Measurements from ENCODE around the gene AGK. TPM values are rescaled to one million over a fixed set of nuclear protein-coding genes. Genes with fewer than 3 reads are reported as not detected.
A peak's percentile ranks its signal among the peaks of the same experiment; 100 is the strongest.
"Not testable (repeated sequence)": the region's sequence is repeated elsewhere in the genome, so short reads cannot be mapped to it uniquely, and the experiment has no call there.

AGK gene
- total RNA-seq, 2 donors from 2014 or later: 32.7 to 33.9 TPM

DNA sequence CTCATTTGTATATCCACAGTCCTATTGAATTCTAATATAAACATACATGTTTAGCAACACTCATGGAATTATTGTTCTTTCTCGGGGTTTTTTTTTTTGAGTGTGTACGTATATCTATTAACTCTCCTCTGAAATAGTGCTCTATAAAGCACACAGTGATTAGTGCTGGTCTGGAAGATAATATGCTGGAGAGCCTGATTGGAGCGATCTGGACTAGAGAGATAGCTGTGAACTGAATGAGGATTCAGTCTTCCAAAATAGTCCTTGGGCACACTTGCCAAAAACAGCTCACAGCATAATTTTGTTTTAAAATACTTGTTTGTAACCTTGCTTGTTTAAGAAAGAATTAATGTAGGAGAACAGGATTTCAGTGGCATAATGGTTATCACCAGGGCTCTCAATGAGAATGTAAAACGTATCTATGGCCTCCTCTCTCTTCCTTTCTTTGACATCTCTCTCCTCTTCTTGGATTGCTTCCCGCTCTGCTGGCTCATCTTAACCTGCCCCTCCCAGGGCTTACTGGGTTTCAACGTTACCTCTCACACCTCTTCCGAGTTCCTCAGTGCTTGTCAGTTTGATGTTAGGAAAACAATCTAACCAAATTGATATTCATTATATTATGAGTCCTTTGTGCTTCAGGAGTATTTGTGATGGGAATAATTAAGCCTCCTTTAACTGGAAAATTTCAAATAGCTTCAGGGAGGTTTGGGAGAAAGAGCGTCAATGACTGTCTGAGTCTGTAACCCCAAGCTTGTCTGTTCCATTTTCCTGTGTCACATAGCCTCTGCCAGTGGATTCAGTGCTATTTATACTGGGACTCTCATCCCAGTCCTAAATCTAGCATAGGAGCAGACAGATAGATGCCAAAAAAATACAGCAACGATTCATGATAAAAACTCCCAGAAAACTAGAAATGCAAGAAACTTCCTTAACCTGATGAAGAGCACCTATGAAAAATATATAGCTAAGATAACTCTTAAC lies 16.2 kb upstream of the AGK start:
- H3K36me3 Mint-ChIP-seq (ENCODE audit: low read depth): no peaks in the 10 kb centered on the region
- H3K27ac Mint-ChIP-seq: no peak overlapping the region
- H3K27me3 Mint-ChIP-seq: peaks cover 27% of the 10 kb centered on the region
- no peak overlapping the region for H3K4me3 Mint-ChIP-seq
- no peaks in the 10 kb centered on the region for H3K9me3 Mint-ChIP-seq
- H3K4me1 Mint-ChIP-seq: no peaks in the 10 kb centered on the region
- no peak for ATAC-seq (replicated peaks)

DNA sequence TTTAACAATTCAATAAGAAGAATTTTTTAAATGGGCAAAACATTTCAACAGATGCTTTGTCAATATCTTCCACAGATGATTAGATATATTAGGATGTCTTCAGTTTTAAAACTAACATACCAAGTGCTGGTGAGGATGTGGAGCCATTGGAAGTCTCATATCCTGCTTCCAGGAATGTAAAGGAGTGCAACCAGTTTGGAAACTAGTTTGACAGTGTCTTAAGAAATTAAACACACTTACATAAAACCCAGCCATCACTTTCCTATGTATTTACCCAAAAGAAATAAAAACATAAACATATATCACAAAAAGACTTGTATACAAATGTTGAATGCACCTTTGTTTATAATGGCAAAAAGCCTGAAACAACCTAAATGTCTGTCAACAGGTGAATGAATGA lies 13.3 kb upstream of the AGK start:
- Mint-ChIP-seq H3K27ac (no peak overlapping the region), H3K4me1 (no peaks in the 10 kb centered on the region), H3K9me3 (no peaks in the 10 kb centered on the region), H3K4me3 (no peak overlapping the region), H3K27me3 (peaks cover 26% of the 10 kb centered on the region), H3K36me3 (ENCODE audit: low read depth) (no peaks in the 10 kb centered on the region)
- no peak for ATAC-seq (replicated peaks)

- ATAC-seq (replicated peaks): no peak
- Mint-ChIP-seq H3K9me3 (no peaks in the 10 kb centered on the region), H3K36me3 (ENCODE audit: low read depth) (no peaks in the 10 kb centered on the region), H3K4me1 (no peaks in the 10 kb centered on the region), H3K27me3 (peaks cover 12% of the 10 kb centered on the region), H3K27ac (no peak overlapping the region), H3K4me3 (no peak overlapping the region)
Observed at GRCh38 chr7:141541375-141541774, 9.8 kb upstream of the AGK start.

- no peak for ATAC-seq (replicated peaks)
- Mint-ChIP-seq H3K36me3 (ENCODE audit: low read depth) (no peaks in the 10 kb centered on the region), H3K27me3 (no peaks in the 10 kb centered on the region), H3K4me1 (no peaks in the 10 kb centered on the region), H3K27ac (no peak overlapping the region), H3K4me3 (no peak overlapping the region), H3K9me3 (no peaks in the 10 kb centered on the region)
Observed at GRCh38 chr7:141544831-141545230, 6.4 kb upstream of the AGK start.

- no peaks in the 10 kb centered on the region for H3K9me3 Mint-ChIP-seq
- no peak overlapping the region for H3K4me3 Mint-ChIP-seq
- ATAC-seq (replicated peaks): no peak
- no peak overlapping the region for H3K27ac Mint-ChIP-seq
- H3K4me1 Mint-ChIP-seq: peaks cover 25% of the 10 kb centered on the region
- no peaks in the 10 kb centered on the region for H3K27me3 Mint-ChIP-seq
- H3K36me3 Mint-ChIP-seq (ENCODE audit: low read depth): peaks cover 18% of the 10 kb centered on the region
Observed at GRCh38 chr7:141549582-141549981, 1.6 kb upstream of the AGK start.

GRCh38 chr7:141550386-141551093 lies 670 bp upstream of the AGK start:
- H3K9me3 Mint-ChIP-seq: no peaks in the 10 kb centered on the region
- peaks cover 25% of the 10 kb centered on the region for H3K4me1 Mint-ChIP-seq
- ATAC-seq (replicated peaks): peak; percentile 12
- peak overlapping the region; percentile 77 for H3K27ac Mint-ChIP-seq
- no peaks in the 10 kb centered on the region for H3K27me3 Mint-ChIP-seq
- H3K4me3 Mint-ChIP-seq: peak overlapping the region; percentile 84
- H3K36me3 Mint-ChIP-seq (ENCODE audit: low read depth): peaks cover 27% of the 10 kb centered on the region

- Mint-ChIP-seq H3K27ac (peak overlapping the region; percentile 77), H3K36me3 (ENCODE audit: low read depth) (peaks cover 39% of the 10 kb centered on the region), H3K27me3 (no peaks in the 10 kb centered on the region), H3K4me3 (peak overlapping the region; percentile 84), H3K9me3 (no peaks in the 10 kb centered on the region), H3K4me1 (peaks cover 30% of the 10 kb centered on the region)
- ATAC-seq (replicated peaks): peak; percentile 75
Observed at GRCh38 chr7:141551782-141552181, 572 bp downstream of the AGK start.

DNA sequence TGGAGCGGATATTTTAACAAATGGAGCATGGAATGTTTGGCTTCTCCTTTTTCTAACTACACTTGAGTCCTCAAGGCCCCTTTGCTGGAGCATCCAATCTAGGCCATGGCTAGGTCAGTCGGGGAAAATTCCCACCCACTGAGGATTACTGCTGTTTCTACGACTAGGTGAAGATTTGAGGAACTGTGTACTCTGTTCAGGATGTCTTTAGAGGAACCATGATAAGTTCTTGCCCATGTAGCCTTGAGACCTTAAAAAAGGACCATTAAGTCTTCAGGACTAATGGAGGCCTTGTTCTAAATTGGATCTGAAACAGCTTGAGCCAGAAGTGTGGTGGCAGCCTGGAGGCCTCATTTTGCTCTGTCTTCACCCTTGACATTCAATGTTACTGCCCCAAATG lies 6.2 kb downstream of the AGK start:
- Mint-ChIP-seq H3K36me3 (ENCODE audit: low read depth) (peaks cover 93% of the 10 kb centered on the region), H3K27ac (peak overlapping the region; percentile 92), H3K27me3 (no peaks in the 10 kb centered on the region), H3K4me1 (peaks cover 51% of the 10 kb centered on the region), H3K4me3 (peak overlapping the region; percentile 56), H3K9me3 (no peaks in the 10 kb centered on the region)
- ATAC-seq (replicated peaks): no peak

DNA sequence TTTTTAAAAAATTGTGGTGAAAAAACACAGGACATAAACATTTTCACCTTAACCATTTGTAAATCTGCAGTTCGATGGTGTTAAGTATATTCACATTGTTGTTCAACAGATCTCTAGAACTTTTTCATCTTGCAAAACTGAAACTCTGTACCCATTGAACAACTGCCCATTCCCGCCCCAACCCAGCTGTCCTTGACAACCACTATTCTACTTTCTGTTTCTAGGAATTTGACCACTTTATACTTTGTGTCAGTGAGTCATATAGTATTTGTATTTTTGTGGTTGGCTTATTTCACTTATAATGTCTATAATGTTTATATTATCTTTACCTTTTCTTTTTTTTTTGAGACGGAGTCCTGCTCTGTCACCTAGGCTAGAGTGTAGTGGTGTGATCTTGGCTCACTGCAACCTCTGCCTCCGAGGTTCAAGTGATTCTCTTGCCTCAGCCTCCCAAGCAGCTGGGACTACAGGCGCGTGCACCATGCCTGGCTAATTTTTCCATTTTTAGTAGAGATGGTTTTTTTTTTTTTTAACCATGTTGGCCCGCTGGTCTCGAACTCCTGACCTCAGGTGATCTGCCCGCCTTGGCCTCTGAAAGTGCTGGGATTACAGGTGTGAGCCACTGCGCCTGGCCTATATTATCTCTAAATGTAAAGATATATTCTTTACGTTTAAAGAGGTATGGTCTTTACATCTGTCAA lies 6.8 kb downstream of the AGK start:
- not testable (repeated sequence) for H3K27me3 Mint-ChIP-seq, H3K9me3 Mint-ChIP-seq
- H3K4me3 Mint-ChIP-seq: peak overlapping the region; percentile 56
- H3K4me1 Mint-ChIP-seq: peaks cover 45% of the 10 kb centered on the region
- H3K36me3 Mint-ChIP-seq (ENCODE audit: low read depth): peaks cover 93% of the 10 kb centered on the region
- peak; percentile 67 for ATAC-seq (replicated peaks)
- peak overlapping the region; percentile 92 for H3K27ac Mint-ChIP-seq

DNA sequence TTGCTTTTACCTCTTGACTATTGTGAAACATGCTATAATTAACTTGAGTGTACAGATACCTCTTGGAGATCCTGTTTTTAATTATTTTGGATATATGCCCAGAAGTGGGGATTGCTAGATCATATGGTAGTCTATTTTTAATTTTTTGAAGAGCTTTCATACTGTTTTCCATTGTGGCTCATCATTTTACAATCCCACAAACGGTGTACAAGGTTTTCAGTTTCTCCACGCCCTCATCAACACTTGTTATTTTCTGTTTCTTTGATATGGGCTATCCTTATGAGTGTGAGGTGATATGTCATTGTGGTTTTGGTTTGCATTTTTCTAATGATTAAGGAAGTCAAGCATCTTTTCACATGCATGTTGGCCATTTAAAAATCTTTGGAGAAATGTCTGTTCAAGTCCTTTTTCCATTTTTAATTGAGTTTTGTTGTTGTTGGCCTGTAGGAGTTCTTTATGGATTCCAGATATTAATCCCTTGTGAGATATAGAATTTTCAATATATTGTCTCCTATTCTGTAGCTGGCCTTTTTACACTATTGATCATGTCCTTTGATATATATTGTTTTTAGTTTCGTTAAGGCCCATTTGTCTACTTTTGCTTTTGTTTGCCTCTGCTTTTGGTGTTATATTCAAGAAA lies 7.5 kb downstream of the AGK start:
- no peaks in the 10 kb centered on the region for H3K27me3 Mint-ChIP-seq
- peak; percentile 91 for ATAC-seq (replicated peaks)
- H3K4me3 Mint-ChIP-seq: peak overlapping the region; percentile 56
- H3K36me3 Mint-ChIP-seq (ENCODE audit: low read depth): peaks cover 93% of the 10 kb centered on the region
- peak overlapping the region; percentile 92 for H3K27ac Mint-ChIP-seq
- no peaks in the 10 kb centered on the region for H3K9me3 Mint-ChIP-seq
- peaks cover 46% of the 10 kb centered on the region for H3K4me1 Mint-ChIP-seq

GRCh38 chr7:141559961-141560360 lies 8.8 kb downstream of the AGK start:
- no peak for ATAC-seq (replicated peaks)
- no peaks in the 10 kb centered on the region for H3K27me3 Mint-ChIP-seq
- peak overlapping the region; percentile 5 for H3K27ac Mint-ChIP-seq
- peaks cover 59% of the 10 kb centered on the region for H3K4me1 Mint-ChIP-seq
- H3K36me3 Mint-ChIP-seq (ENCODE audit: low read depth): peaks cover 100% of the 10 kb centered on the region
- H3K9me3 Mint-ChIP-seq: no peaks in the 10 kb centered on the region
- peak overlapping the region; percentile 33 for H3K4me3 Mint-ChIP-seq

GRCh38 chr7:141562036-141562435 lies 10.8 kb downstream of the AGK start:
- no peaks in the 10 kb centered on the region for H3K27me3 Mint-ChIP-seq
- no peak overlapping the region for H3K4me3 Mint-ChIP-seq
- peaks cover 100% of the 10 kb centered on the region for H3K36me3 Mint-ChIP-seq (ENCODE audit: low read depth)
- peaks cover 67% of the 10 kb centered on the region for H3K4me1 Mint-ChIP-seq
- no peaks in the 10 kb centered on the region for H3K9me3 Mint-ChIP-seq
- H3K27ac Mint-ChIP-seq: peak overlapping the region; percentile 29
- no peak for ATAC-seq (replicated peaks)

DNA sequence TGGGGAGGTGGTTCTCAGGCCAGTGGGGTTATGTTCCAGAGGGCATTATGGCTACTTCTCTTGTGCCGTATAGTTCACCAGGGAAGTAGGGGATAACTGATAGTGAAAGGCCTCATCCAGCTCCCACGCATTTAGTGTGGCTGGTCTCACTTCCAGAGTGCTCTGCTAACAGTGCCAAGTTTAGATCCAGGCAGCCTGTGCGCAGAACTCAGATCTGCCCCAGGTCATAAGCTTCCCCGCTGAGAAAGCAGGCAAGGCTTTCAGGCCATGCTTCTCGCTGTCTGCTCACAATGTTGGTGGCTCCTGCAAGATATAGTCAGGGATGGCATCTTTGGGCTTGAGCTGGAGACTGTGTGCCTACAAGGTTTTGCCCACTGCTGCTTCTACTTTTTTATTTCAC lies 11.3 kb downstream of the AGK start:
- Mint-ChIP-seq H3K4me3 (no peak overlapping the region), H3K27ac (no peak overlapping the region), H3K9me3 (no peaks in the 10 kb centered on the region), H3K4me1 (peaks cover 62% of the 10 kb centered on the region), H3K36me3 (ENCODE audit: low read depth) (peaks cover 100% of the 10 kb centered on the region), H3K27me3 (no peaks in the 10 kb centered on the region)
- ATAC-seq (replicated peaks): no peak

GRCh38 chr7:141562972-141563371 lies 11.8 kb downstream of the AGK start:
- Mint-ChIP-seq H3K9me3 (no peaks in the 10 kb centered on the region), H3K4me1 (peaks cover 58% of the 10 kb centered on the region), H3K4me3 (no peak overlapping the region), H3K36me3 (ENCODE audit: low read depth) (peaks cover 100% of the 10 kb centered on the region), H3K27ac (peak overlapping the region; percentile 87), H3K27me3 (no peaks in the 10 kb centered on the region)
- no peak for ATAC-seq (replicated peaks)

Data from activated T-helper 17 cell treated with anti-CD3 and anti-CD28 coated beads, Interleukin-2, amount 50 U/mL, for 72 hours (primary cell).